HepG2 (cell line): ENCODE measurements around the gene EDC3. TPM values are rescaled to one million over a fixed set of nuclear protein-coding genes. Genes with fewer than 3 reads are reported as not detected.

Source experiments
- CREB1 ChIP-seq, 2 experiments: fragments of 450-650 bp in 1 of 2; IDR thresholded peaks; 2 replicates each; pipeline ENCODE4 v1.6.1; 2016 to 2017; ENCODE audit warnings: control low read depth in 1 of 2, mild to moderate bottlenecking in 1 of 2, missing compliant biosample characterization in 1 of 2, missing genetic modification characterization in 1 of 2
- HNF1A ChIP-seq, 2 experiments: sonication (generic) in 1 of 2; formaldehyde crosslinking in 1 of 2; IDR thresholded peaks; 2 replicates each; pipeline versions ENCODE4 v1.4.0 to v1.6.1; 2016 to 2020; ENCODE audit warnings: borderline replicate concordance in 1 of 2, low read depth in 1 of 2, mild to moderate bottlenecking in 1 of 2, missing genetic modification reagents in 1 of 2
- HNRNPK ChIP-seq: fragments of 200-400 bp; formaldehyde crosslinking; IDR thresholded peaks from 2 replicates; pipeline ENCODE4 v1.6.1; 2018; ENCODE audit warnings: low read length, low read depth, moderate library complexity, mild to moderate bottlenecking; ENCODE audit not compliant: poor library complexity, severe bottlenecking
- HOXA9 ChIP-seq: sonication (generic); formaldehyde crosslinking; IDR thresholded peaks from 2 replicates; pipeline ENCODE4 v1.8.1; 2022; ENCODE audit warnings: missing genetic modification reagents, mild to moderate bottlenecking, moderate library complexity, borderline replicate concordance
- POLR2G ChIP-seq: fragments of 200-400 bp; formaldehyde crosslinking; IDR thresholded peaks from 2 replicates; pipeline ENCODE4 v1.6.1; 2018; ENCODE audit warnings: mild to moderate bottlenecking, low read depth, low read length, moderate library complexity
- REPIN1 ChIP-seq: sonication (generic); formaldehyde crosslinking; IDR thresholded peaks from 2 replicates; pipeline ENCODE4 v1.8.0; 2022; ENCODE audit warnings: missing genetic modification reagents, low read depth, mild to moderate bottlenecking, borderline replicate concordance
- SOX13 ChIP-seq, 3 experiments: fragments of 450-650 bp in 1 of 3; sonication (generic) in 1 of 3; formaldehyde crosslinking in 1 of 3; IDR thresholded peaks in 2 of 3; conservative IDR thresholded peaks in 1 of 3; 2 replicates each; pipeline versions ENCODE4 v1.5.0 to v1.6.1; 2016 to 2020; ENCODE audit warnings: antibody characterized with exemption in 1 of 3, mild to moderate bottlenecking in 1 of 3, missing compliant biosample characterization in 1 of 3, missing genetic modification reagents in 1 of 3, moderate library complexity in 1 of 3
- TBL1XR1 ChIP-seq: fragments of 150-350 bp; IDR thresholded peaks from 2 replicates; pipeline ENCODE4 v1.6.1; 2014; ENCODE audit warnings: borderline replicate concordance, low read length; ENCODE audit not compliant: partially characterized antibody
- ZNF101 ChIP-seq: sonication (generic); formaldehyde crosslinking; IDR thresholded peaks from 2 replicates; pipeline ENCODE4 v1.4.0; 2020; ENCODE audit warnings: mild to moderate bottlenecking, low read depth, missing genetic modification reagents, borderline replicate concordance
- ZNF563 ChIP-seq: sonication (generic); formaldehyde crosslinking; IDR thresholded peaks from 2 replicates; pipeline ENCODE4 v1.8.0; 2022; ENCODE audit warnings: mild to moderate bottlenecking, moderate library complexity, missing genetic modification reagents
- ZNF589 ChIP-seq: sonication (generic); formaldehyde crosslinking; conservative IDR thresholded peaks from 2 replicates; pipeline ENCODE4 v1.8.0; 2022; ENCODE audit warnings: mild to moderate bottlenecking, moderate library complexity, missing genetic modification reagents
- ZNF850 ChIP-seq: sonication (generic); formaldehyde crosslinking; conservative IDR thresholded peaks from 2 replicates; pipeline ENCODE4 v1.9.0; 2021; ENCODE audit warnings: mild to moderate bottlenecking, missing genetic modification reagents
- polyA plus RNA-seq, 8 experiments: library from polyadenylated mRNA; depleted of rRNA in 3 of 8; stranded (reverse) in 7 of 8; unstranded in 1 of 8; fragments of >200 nt; fragmentation: Illumina TruSeq in 4 of 8; extraction: Trizol in 4 of 8; gene quantifications; 2 replicates each; pipeline versions ENCODE4 v1.2.1 to v1.2.3, GENCODE V29; 2011 to 2016; ENCODE audit warnings: low read depth in 4 of 8, missing spikeins in 1 of 8, mixed read lengths in 1 of 8; ENCODE audit not compliant: insufficient read depth in 1 of 8
- total RNA-seq, 5 experiments: library from RNA; depleted of rRNA; stranded (reverse); fragments of >200 nt; fragmentation: Illumina TruSeq; extraction: Trizol; gene quantifications; 2 replicates each; pipeline ENCODE4 v1.2.3, GENCODE V29; 2016; ENCODE audit warnings: low read depth in 1 of 5
- TF ChIP-seq, protein P1 (sequence below), 2 experiments: IDR thresholded peaks; 2 replicates each; pipeline ENCODE4 v1.6.1; 2011 to 2012; ENCODE audit warnings: low read length in 2 of 2, borderline replicate concordance in 1 of 2, low read depth in 1 of 2, mild to moderate bottlenecking in 1 of 2, moderate library complexity in 1 of 2
- TF ChIP-seq, protein P2 (sequence below): sonication (generic); formaldehyde crosslinking; IDR thresholded peaks from 2 replicates; pipeline ENCODE4 v1.8.1; 2023; ENCODE audit warnings: mild to moderate bottlenecking, missing genetic modification reagents

Gene EDC3
- total and polyA plus RNA-seq, 2 of the 13 experiments (the other 11 are each of a cell fraction or from before 2014, with no cell fraction given): 17.4 to 32.0 TPM

GRCh38 chr15:74620636-74621545 lies 74.9 kb downstream of the EDC3 start (continued):
- TF ChIP-seq REPIN1 (CRISPR knock-in tag): 0 out of 2 replicates have a peak, but pooled peaks have one; percentile 62
- TF ChIP-seq ZNF850 (CRISPR knock-in tag): no peak
- TF ChIP-seq TBL1XR1: no peak
- TF ChIP-seq POLR2G: no peak; the same call in 1 of the 2 replicates
- no peak for TF ChIP-seq CREB1 (IDR thresholded peaks at IDR 0.05)
- TF ChIP-seq CREB1 (CRISPR knock-in tag; IDR thresholded peaks at IDR 0.05): no peak
- TF ChIP-seq, protein P1, sequence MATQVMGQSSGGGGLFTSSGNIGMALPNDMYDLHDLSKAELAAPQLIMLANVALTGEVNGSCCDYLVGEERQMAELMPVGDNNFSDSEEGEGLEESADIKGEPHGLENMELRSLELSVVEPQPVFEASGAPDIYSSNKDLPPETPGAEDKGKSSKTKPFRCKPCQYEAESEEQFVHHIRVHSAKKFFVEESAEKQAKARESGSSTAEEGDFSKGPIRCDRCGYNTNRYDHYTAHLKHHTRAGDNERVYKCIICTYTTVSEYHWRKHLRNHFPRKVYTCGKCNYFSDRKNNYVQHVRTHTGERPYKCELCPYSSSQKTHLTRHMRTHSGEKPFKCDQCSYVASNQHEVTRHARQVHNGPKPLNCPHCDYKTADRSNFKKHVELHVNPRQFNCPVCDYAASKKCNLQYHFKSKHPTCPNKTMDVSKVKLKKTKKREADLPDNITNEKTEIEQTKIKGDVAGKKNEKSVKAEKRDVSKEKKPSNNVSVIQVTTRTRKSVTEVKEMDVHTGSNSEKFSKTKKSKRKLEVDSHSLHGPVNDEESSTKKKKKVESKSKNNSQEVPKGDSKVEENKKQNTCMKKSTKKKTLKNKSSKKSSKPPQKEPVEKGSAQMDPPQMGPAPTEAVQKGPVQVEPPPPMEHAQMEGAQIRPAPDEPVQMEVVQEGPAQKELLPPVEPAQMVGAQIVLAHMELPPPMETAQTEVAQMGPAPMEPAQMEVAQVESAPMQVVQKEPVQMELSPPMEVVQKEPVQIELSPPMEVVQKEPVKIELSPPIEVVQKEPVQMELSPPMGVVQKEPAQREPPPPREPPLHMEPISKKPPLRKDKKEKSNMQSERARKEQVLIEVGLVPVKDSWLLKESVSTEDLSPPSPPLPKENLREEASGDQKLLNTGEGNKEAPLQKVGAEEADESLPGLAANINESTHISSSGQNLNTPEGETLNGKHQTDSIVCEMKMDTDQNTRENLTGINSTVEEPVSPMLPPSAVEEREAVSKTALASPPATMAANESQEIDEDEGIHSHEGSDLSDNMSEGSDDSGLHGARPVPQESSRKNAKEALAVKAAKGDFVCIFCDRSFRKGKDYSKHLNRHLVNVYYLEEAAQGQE (IDR thresholded peaks at IDR 0.05; ENCODE audit: borderline replicate concordance in 1 of 2, low read depth in 1 of 2, low read length in 2 of 2): no peak
- no peak for TF ChIP-seq HOXA9
- TF ChIP-seq HNF1A (IDR thresholded peaks at IDR 0.05; ENCODE audit: low read depth): no peak
- no peak for TF ChIP-seq HNF1A (CRISPR knock-in tag; IDR thresholded peaks at IDR 0.05; ENCODE audit: borderline replicate concordance)
- no peak for TF ChIP-seq ZNF563
- TF ChIP-seq ZNF101 (CRISPR knock-in tag): no peak
- TF ChIP-seq SOX13 (IDR thresholded peaks at IDR 0.05): no peak
- no peak for TF ChIP-seq SOX13 (CRISPR knock-in tag; conservative IDR thresholded peaks at IDR 0.05 in 1 of 2, IDR thresholded peaks at IDR 0.05 in 1 of 2)
- 0 out of 2 replicates have a peak, but pooled peaks have one; percentile 24 for TF ChIP-seq ZNF589 (CRISPR knock-in tag)
- TF ChIP-seq HNRNPK: no peak
- TF ChIP-seq, protein P2, sequence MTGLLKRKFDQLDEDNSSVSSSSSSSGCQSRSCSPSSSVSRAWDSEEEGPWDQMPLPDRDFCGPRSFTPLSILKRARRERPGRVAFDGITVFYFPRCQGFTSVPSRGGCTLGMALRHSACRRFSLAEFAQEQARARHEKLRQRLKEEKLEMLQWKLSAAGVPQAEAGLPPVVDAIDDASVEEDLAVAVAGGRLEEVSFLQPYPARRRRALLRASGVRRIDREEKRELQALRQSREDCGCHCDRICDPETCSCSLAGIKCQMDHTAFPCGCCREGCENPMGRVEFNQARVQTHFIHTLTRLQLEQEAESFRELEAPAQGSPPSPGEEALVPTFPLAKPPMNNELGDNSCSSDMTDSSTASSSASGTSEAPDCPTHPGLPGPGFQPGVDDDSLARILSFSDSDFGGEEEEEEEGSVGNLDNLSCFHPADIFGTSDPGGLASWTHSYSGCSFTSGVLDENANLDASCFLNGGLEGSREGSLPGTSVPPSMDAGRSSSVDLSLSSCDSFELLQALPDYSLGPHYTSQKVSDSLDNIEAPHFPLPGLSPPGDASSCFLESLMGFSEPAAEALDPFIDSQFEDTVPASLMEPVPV (CRISPR knock-in tag): peak; percentile 52; the same call in 1 of the 2 replicates
